Heart left ventricle (tissue), 13 donors: ENCODE measurements around the gene AFF3.

Experiments
- POLR2A ChIP-seq, 2 donors: fragments of 450-650 bp; IDR thresholded peaks; one replicate each; pipeline ENCODE4 v1.6.1; 2017; ENCODE audit warnings: antibody characterized with exemption in 2 of 2, mild to moderate bottlenecking in 2 of 2, moderate library complexity in 2 of 2
- TF ChIP-seq, protein P1 (sequence below), 12 donors: fragments of 200-600 bp; sonication (generic) in 4 of 12; IDR thresholded peaks; one replicate each; pipeline versions ENCODE4 v1.5.0 to v1.8.0; 2018 to 2022; ENCODE audit warnings: antibody characterized with exemption in 12 of 12, mild to moderate bottlenecking in 5 of 12
- donor health status: ischemic (EF 13 %, LVEDD 7.1; RV severe dilation, severe dysfunction).
- donor health status: DM: no; HTN: yes; CAD: no.
- donor health status: DM: no; HTN: no; CAD: no.
- donor health status: ischemic (EF 25% LVEDD 6.9; RV normal size, moderate dysfunction).
- donor health status: ischemic (EF 25% LVEDD 5.7; RV mildly dilated, moderate dysfunction).
- donor health status: ischemic (EF 35%, LVEDD 5.7; RV mildly dilated, moderate dysfunction).
- donor health status: nonischemic (EF 11% LVEDD 7.7; RV severe dilation, severe dysfunction).
- donor health status: DM: yes; HTN: yes; CAD: no.
- donor health status: PGD.
- donor health status: ischemic (EF 29% LVEDD 5.4; RV normal size, mild dysfunction).
- donor health status: nonischemic (EF 23%, LVEDD 6.1; RV moderate dilation, normal function).

DNA sequence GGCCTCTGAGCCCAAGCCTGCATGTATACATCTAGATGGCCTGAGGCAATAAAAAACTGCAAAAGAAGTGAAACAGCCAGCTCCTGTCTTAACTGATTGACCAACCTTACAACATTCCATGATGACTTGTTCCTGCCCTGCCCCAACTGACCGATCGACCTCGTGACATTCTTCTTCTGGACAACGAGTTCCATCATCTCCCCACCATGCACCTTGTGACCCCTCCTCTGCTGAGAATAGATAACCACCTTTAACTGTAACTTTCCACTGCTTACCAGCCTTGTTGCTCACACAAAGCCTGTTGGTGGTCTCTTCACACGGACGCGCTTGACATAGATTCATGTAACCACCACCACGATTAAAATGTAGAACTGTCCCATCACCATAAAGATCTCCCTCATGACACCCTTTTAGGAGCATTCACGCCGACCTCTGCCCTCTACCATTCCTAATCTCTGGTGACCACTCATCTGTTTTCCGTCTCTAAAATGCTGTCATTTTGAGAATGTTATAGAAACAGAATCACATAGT, 532.5 kb downstream of the AFF3 start:
- TF ChIP-seq POLR2A (IDR thresholded peaks at IDR 0.05) = no peak
- TF ChIP-seq, protein P1, sequence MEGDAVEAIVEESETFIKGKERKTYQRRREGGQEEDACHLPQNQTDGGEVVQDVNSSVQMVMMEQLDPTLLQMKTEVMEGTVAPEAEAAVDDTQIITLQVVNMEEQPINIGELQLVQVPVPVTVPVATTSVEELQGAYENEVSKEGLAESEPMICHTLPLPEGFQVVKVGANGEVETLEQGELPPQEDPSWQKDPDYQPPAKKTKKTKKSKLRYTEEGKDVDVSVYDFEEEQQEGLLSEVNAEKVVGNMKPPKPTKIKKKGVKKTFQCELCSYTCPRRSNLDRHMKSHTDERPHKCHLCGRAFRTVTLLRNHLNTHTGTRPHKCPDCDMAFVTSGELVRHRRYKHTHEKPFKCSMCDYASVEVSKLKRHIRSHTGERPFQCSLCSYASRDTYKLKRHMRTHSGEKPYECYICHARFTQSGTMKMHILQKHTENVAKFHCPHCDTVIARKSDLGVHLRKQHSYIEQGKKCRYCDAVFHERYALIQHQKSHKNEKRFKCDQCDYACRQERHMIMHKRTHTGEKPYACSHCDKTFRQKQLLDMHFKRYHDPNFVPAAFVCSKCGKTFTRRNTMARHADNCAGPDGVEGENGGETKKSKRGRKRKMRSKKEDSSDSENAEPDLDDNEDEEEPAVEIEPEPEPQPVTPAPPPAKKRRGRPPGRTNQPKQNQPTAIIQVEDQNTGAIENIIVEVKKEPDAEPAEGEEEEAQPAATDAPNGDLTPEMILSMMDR (IDR thresholded peaks at IDR 0.05) = no peak
